Activated CD8-positive, alpha-beta memory T cell treated with anti-CD3 and anti-CD28 coated beads, Interleukin-2, amount 50 U/mL, for 1 hour (primary cell): ENCODE data around the gene BAIAP2L1.
"Not testable (repeated sequence)": the region's sequence is repeated elsewhere in the genome, so short reads cannot be mapped to it uniquely, and the experiment has no call there.

Experiments
- DNase-seq: peaks from one replicate; pipeline ENCODE4 v3.0.0-alpha.2; 2020; ENCODE audit errors: extremely low read depth

BAIAP2L1 gene, protein sequence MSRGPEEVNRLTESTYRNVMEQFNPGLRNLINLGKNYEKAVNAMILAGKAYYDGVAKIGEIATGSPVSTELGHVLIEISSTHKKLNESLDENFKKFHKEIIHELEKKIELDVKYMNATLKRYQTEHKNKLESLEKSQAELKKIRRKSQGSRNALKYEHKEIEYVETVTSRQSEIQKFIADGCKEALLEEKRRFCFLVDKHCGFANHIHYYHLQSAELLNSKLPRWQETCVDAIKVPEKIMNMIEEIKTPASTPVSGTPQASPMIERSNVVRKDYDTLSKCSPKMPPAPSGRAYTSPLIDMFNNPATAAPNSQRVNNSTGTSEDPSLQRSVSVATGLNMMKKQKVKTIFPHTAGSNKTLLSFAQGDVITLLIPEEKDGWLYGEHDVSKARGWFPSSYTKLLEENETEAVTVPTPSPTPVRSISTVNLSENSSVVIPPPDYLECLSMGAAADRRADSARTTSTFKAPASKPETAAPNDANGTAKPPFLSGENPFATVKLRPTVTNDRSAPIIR

GRCh38 chr7:98400542-98401340 lies at the start of gene BAIAP2L1:
Gene BAIAP2L1, minus strand, starts transcription at chr7:98401090. Its CDS starts 238 bp downstream, at chr7:98400852.
- peak; percentile 36 for DNase-seq

- DNase-seq, result no peak
Observed at GRCh38 chr7:98448766-98449165, 47.9 kb upstream of the BAIAP2L1 start.

DNA sequence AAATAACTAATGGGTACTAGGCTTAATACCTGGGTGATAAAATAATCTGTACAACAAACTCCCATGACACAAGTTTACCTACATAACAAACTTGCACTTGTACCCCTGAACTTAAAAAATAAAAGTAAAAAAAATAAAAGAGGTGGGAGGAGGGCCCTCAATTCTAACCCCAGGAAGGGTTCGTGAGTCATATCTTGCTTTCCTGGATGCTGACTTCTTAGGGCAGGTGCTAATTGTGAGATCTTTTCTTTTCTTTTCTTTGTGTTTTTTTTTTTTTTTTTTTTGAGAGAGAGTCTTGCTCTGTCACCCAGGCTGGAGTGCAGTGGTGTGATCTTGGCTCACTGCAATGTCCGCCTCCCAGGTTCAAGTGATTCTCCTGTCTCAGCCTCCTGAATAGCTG lies 40.1 kb upstream of the BAIAP2L1 start:
- not testable (repeated sequence) for DNase-seq

DNA sequence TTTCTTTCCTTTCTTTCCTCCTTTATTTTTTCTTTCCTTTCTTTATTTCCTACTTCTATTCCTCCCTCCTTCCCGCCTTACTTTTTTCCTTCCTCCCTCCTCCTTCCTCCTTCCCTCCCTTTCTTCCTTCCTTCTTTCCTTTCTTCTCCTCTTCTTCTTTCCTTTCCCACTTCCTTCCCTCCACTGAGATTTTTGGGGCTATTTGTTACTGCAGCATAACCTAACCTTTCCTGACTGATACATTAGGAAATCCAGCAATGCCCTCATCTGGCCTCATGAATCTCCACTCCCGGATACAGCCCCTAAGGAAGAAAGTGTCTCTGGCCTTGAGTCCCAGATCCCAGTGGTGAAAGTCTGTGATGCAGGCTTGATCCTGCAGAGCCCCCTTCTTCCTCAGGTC lies 38.6 kb upstream of the BAIAP2L1 start:
- no peak for DNase-seq

DNA sequence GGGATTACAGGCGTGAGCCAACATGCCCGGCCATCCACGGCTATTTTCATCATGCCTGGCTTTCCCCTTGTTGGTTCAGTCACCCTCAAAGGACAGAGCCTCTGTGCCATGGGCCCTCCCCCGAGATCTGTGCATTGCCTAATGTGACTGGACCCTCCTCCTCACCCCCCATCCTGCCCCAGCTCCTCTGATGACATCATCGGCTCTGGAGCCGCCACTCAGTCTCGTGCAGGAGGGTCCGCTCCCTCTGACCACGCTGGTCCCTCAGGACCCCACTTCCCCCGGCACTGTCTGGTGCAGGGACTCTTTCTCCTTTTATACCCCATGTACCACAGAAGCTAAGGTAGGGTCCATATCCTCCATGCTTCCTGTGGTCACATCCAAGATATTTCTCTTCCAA lies 33.2 kb upstream of the BAIAP2L1 start:
- DNase-seq, result no peak

DNA sequence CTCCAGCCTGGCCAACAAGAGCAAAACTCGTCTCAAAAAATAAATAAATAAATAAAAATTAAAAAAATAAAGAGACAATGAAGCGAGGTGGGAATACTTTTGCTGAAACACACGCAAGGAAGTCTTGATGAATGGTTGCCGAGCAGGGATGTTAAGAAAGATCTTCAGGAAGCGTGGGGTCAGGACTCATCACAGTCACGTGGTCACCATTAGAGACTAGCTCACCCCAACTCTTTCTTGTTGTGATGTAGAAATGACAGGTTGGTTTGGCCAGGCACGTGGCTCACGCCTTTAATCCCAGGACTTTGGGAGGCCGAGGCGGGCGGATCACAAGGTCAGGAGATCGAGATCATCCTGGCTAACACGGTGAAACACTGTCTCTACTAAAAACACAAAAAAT lies 28.9 kb upstream of the BAIAP2L1 start:
- no peak for DNase-seq

- no peak for DNase-seq
Observed at GRCh38 chr7:98423043-98423442, 22.2 kb upstream of the BAIAP2L1 start.

DNA sequence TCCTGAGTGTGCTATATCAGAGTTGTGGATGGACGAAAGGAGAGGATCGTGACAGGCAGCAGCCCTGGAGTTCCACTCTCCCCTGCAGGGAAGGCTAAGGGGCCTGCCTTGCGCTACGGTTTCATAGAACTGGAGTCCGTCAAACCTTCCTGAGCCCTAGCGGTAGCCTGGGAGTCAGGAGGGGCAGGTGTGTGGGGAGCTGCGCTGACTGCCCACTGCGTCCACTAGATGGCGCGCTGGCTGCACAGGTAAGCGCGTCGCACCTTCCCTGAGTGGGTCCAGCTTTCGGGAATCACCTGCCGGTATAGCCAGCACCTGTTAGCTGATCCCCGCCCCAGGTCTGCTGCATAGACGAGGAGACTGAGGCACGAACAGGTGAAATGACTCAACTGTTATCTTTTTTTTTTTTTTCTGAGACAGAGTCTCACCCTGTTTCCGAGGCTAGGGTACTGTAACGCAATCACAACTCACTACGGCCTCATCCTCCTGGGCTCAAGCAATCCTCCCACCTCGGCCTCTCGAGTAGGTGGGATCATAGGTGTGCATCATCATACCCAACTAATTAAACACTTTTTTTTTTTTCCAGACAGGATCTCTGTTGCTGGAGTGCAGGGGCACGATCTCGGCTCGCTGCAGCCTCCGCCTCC lies 20.2 kb upstream of the BAIAP2L1 start:
- DNase-seq, result no peak

DNA sequence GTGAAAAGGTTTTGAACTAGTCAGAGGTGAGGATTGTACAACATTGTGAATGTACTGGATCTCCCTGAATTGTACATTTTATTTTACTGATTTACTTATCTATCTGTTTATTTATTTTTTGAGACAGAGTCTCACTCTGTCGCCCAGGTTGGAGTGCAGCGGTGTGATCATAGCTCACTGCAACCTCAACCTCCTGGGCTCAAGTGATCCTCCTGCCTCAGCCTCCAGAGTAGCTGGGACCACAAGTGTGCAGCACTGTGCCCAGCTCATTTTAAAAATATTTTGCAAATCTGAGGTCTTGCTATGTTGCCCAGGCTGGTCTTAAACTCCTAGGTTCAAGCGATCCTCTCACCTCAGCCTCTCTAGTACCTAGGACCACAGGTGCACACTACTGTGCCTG lies 19.1 kb upstream of the BAIAP2L1 start:
- not testable (repeated sequence) for DNase-seq

- not testable (repeated sequence) for DNase-seq
Observed at GRCh38 chr7:98419316-98419691, 18.4 kb upstream of the BAIAP2L1 start.

DNA sequence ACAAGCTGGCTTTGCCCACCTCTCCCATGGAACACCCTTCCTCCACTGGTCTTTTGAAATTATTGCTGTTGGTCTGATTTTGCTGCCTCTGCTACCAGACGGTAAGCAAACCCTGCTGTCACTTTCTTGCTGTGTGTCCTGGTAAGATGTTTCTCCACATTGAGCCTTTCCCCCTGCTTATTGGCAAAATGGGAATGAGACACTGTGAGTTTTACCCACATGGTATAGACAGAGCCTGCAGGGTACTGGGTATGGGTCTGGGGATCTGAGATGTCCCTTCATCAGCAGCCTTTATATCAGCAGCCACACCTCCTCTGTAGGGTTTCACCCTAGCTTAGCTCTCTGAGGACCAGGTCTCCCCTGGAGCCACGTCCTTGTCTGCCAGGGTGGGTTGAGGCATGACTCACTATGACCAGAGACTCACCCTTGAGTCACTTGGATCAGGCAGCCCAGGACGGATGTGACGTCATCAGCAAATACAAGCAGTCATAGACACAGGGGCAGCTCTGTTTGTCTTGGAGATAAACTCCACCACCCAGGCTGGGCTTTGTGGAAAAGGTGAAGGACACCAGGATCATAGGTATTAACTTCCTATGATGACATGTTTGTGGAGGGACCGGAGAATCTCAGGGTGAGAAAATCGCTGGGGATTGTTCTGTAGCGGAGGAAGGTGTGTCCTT lies 17.9 kb upstream of the BAIAP2L1 start:
- DNase-seq, result no peak

- no peak for DNase-seq
Observed at GRCh38 chr7:98418271-98418635, 17.4 kb upstream of the BAIAP2L1 start.

- DNase-seq, result not testable (repeated sequence)
Observed at GRCh38 chr7:98417604-98418270, 16.8 kb upstream of the BAIAP2L1 start.

- no peak for DNase-seq
Observed at GRCh38 chr7:98414205-98414900, 13.5 kb upstream of the BAIAP2L1 start.

GRCh38 chr7:98413655-98414054 lies 12.8 kb upstream of the BAIAP2L1 start:
- DNase-seq, result not testable (repeated sequence)

GRCh38 chr7:98409843-98410242 lies 9.0 kb upstream of the BAIAP2L1 start:
- DNase-seq, result no peak

GRCh38 chr7:98408146-98408545 lies 7.3 kb upstream of the BAIAP2L1 start:
- not testable (repeated sequence) for DNase-seq

- DNase-seq, result no peak
Observed at GRCh38 chr7:98406827-98407226, 5.9 kb upstream of the BAIAP2L1 start.

DNA sequence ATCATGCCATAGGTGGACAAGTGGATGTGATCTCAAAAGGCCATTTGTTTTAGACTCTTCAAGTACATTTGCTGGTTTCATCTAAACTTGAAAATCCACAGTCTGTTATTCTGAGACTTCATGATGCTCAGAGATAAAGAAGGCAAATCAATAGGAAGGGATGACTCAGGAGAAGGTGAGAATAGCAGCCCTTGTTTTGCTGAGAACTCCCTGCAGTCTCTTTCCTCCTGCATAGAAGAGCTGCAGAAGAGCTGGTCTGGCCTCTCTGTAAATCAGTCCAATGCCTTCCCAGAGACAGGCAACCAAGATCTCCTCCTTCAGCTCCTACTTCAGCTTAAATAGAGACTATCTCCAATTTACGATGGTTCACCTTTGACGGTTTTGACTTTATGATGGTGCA lies 4.0 kb upstream of the BAIAP2L1 start:
- DNase-seq, result no peak

GRCh38 chr7:98399890-98400541 lies 874 bp downstream of the BAIAP2L1 start:
- no peak for DNase-seq
